MM.1S (cell line): ENCODE data around the gene GNAT3.

Experiments
- DNase-seq: peaks from one replicate; pipeline ENCODE4 v3.0.0-alpha.2; 2015
- H2AFZ ChIP-seq: fragments of 300-600 bp; sonication (generic); 2 replicates; pipeline ENCODE4 v1.6.0; 2016; ENCODE audit warnings: antibody characterized with exemption, low read length
- H3F3A ChIP-seq: fragments of 300-600 bp; sonication (generic); 2 replicates; pipeline ENCODE4 v1.6.1; 2016; ENCODE audit warnings: mild to moderate bottlenecking, antibody characterized with exemption, low read length, moderate library complexity, mixed read lengths; ENCODE audit not compliant: insufficient read depth
- H3K27ac ChIP-seq: fragments of 300-600 bp; sonication (generic); 2 replicates; pipeline ENCODE4 v1.5.1; 2016; ENCODE audit warnings: mild to moderate bottlenecking, low read length
- H3K27me3 ChIP-seq: fragments of 300-600 bp; sonication (generic); replicated peaks from 2 replicates; pipeline ENCODE4 v1.6.0; 2016; ENCODE audit warnings: low read length; ENCODE audit not compliant: insufficient read depth
- H3K36me3 ChIP-seq: fragments of 300-600 bp; sonication (generic); replicated peaks from 2 replicates; pipeline ENCODE4 v1.6.1; 2016; ENCODE audit warnings: mild to moderate bottlenecking, low read length, mixed read lengths; ENCODE audit not compliant: insufficient read depth
- H3K4me1 ChIP-seq: fragments of 300-600 bp; sonication (generic); 2 replicates; pipeline ENCODE4 v1.6.1; 2016; ENCODE audit warnings: low read length, mixed read lengths
- H3K4me2 ChIP-seq: fragments of 300-600 bp; sonication (generic); 2 replicates; pipeline ENCODE4 v1.6.0; 2016; ENCODE audit warnings: low read depth, low read length
- H3K4me3 ChIP-seq: fragments of 300-600 bp; sonication (generic); 2 replicates; pipeline ENCODE4 v1.5.1; 2016; ENCODE audit warnings: low read length, mixed read lengths
- H3K79me2 ChIP-seq: fragments of 300-600 bp; sonication (generic); 2 replicates; pipeline ENCODE4 v1.6.1; 2016; ENCODE audit warnings: mixed run types, low read length, mixed read lengths
- H3K9ac ChIP-seq: fragments of 300-600 bp; sonication (generic); 2 replicates; pipeline ENCODE4 v1.6.1; 2016; ENCODE audit warnings: low read length, mixed read lengths
- H3K9me2 ChIP-seq: fragments of 300-600 bp; sonication (generic); replicated peaks from 2 replicates; pipeline ENCODE4 v1.6.1; 2016; ENCODE audit warnings: mild to moderate bottlenecking, low read length, mixed read lengths; ENCODE audit not compliant: insufficient read depth
- H3K9me3 ChIP-seq: fragments of 300-600 bp; sonication (generic); replicated peaks from 2 replicates; pipeline ENCODE4 v1.6.1; 2016; ENCODE audit warnings: mild to moderate bottlenecking, low read length, mixed read lengths; ENCODE audit not compliant: insufficient read depth
- H4K20me1 ChIP-seq: fragments of 300-600 bp; sonication (generic); 2 replicates; pipeline ENCODE4 v1.6.1; 2016; ENCODE audit warnings: mild to moderate bottlenecking, low read length, moderate library complexity, mixed read lengths; ENCODE audit not compliant: insufficient read depth
- EZH2 ChIP-seq: fragments of 300-600 bp; sonication (generic); optimal IDR thresholded peaks from 2 replicates; pipeline ENCODE3; 2017; ENCODE audit warnings: low read depth, mild to moderate bottlenecking, antibody characterized with exemption, low read length, mixed read lengths
- EZH2phosphoT487 ChIP-seq: fragments of 300-600 bp; sonication (generic); IDR thresholded peaks from 2 replicates; pipeline ENCODE4 v1.6.1; 2018; ENCODE audit warnings: antibody characterized with exemption, low read length
- TF ChIP-seq, protein P1 (sequence below): fragments of 300-600 bp; sonication (generic); IDR thresholded peaks from 2 replicates; pipeline ENCODE4 v1.5.1; 2016; ENCODE audit warnings: antibody characterized with exemption, low read length, mixed read lengths

Gene GNAT3

DNA sequence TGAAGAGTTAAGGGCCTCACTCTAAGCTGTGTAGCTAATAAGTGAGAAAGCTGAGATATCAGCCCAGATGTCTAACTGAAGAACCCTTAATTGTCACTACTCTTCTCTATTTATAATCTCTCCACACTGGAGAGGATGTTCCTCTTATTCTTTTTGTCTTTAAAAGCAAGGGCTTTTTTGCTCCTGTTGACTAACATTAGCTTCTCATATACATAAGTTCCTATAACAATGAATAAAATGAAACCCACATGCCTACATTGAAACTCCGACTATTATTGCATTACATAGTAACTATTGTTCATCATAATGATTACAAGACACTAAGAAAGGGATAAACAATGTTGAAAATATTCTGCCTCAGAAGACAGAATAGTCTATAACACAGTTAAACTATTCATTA lies 67.1 kb downstream of the GNAT3 start:
- Histone ChIP-seq H3K4me3 (no peak overlapping the region), H3K27ac (no peak overlapping the region), H3K4me1 (no peaks in the 10 kb centered on the region), H3F3A (no peaks in the 10 kb centered on the region), H3K9me2 (no peaks in the 10 kb centered on the region), H3K9ac (no peak overlapping the region), H2AFZ (no peak overlapping the region), H3K4me2 (no peak overlapping the region), H3K27me3 (no peaks in the 10 kb centered on the region), H4K20me1 (no peaks in the 10 kb centered on the region), H3K9me3 (no peaks in the 10 kb centered on the region), H3K36me3 (no peaks in the 10 kb centered on the region), H3K79me2 (no peaks in the 10 kb centered on the region)
- DNase-seq: no peak
- TF ChIP-seq EZH2phosphoT487: no peak
- TF ChIP-seq, protein P1, sequence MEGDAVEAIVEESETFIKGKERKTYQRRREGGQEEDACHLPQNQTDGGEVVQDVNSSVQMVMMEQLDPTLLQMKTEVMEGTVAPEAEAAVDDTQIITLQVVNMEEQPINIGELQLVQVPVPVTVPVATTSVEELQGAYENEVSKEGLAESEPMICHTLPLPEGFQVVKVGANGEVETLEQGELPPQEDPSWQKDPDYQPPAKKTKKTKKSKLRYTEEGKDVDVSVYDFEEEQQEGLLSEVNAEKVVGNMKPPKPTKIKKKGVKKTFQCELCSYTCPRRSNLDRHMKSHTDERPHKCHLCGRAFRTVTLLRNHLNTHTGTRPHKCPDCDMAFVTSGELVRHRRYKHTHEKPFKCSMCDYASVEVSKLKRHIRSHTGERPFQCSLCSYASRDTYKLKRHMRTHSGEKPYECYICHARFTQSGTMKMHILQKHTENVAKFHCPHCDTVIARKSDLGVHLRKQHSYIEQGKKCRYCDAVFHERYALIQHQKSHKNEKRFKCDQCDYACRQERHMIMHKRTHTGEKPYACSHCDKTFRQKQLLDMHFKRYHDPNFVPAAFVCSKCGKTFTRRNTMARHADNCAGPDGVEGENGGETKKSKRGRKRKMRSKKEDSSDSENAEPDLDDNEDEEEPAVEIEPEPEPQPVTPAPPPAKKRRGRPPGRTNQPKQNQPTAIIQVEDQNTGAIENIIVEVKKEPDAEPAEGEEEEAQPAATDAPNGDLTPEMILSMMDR: no peak
- no peak for TF ChIP-seq EZH2

DNA sequence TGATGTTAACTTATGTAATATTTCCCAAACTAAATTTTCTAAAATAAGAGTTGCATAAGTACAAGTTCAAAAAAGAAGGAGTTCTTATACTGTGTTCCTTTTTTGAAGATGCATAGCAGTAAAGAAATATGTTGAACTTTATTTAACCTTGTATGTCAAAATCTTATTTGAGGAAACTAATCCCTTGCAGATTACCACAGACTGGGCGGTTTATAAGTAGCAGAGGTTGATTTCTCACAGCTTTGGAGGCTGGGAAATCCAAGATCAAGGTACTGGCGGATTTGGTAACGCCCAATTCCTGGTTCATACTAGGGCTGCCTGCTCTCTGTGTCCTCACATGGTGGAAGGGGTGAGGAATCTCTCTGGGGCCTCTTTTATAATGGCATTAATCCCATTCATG lies 68.5 kb downstream of the GNAT3 start:
- Histone ChIP-seq H3K27ac (no peak overlapping the region), H4K20me1 (no peaks in the 10 kb centered on the region), H3K4me2 (no peak overlapping the region), H3F3A (no peaks in the 10 kb centered on the region), H3K27me3 (no peaks in the 10 kb centered on the region), H3K79me2 (no peaks in the 10 kb centered on the region), H2AFZ (no peak overlapping the region), H3K4me1 (no peaks in the 10 kb centered on the region), H3K36me3 (no peaks in the 10 kb centered on the region), H3K9me2 (no peaks in the 10 kb centered on the region), H3K4me3 (no peak overlapping the region), H3K9me3 (no peaks in the 10 kb centered on the region), H3K9ac (no peak overlapping the region)
- no peak for DNase-seq
- TF ChIP-seq, protein P1: no peak
- no peak for TF ChIP-seq EZH2
- TF ChIP-seq EZH2phosphoT487: no peak

DNA sequence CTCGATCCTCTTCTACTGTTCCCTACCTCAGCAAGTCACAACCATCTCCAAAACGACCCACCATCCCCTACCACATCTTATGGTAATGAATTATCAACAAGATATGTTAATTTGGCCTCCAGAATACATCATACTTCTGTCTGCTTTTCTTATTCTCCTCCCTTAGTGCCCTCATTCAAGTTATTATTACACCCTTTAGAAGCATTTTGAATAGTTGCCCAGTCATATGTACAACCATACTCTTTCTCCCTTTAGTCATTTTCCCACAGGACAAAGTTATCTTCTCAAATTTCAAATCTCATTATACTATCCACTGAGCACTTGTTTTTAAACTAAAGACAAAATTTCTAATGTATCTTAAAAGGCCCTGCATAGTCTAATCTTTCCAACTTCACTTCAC lies 71.0 kb downstream of the GNAT3 start:
- TF ChIP-seq EZH2: no peak
- no peak for TF ChIP-seq EZH2phosphoT487
- TF ChIP-seq, protein P1: no peak
- Histone ChIP-seq H3K4me3 (no peak overlapping the region), H3K36me3 (no peaks in the 10 kb centered on the region), H3K27me3 (no peaks in the 10 kb centered on the region), H3K4me2 (no peak overlapping the region), H3K9me3 (no peaks in the 10 kb centered on the region), H3K4me1 (no peaks in the 10 kb centered on the region), H3K9me2 (no peaks in the 10 kb centered on the region), H3K79me2 (no peaks in the 10 kb centered on the region), H3K9ac (no peak overlapping the region), H4K20me1 (no peaks in the 10 kb centered on the region), H3K27ac (no peak overlapping the region), H2AFZ (no peak overlapping the region), H3F3A (no peaks in the 10 kb centered on the region)
- no peak for DNase-seq
